Right renal pelvis (tissue), 4 donors: Measurements from ENCODE around the gene NAA38. TPM values are rescaled to one million over a fixed set of nuclear protein-coding genes. Genes with fewer than 3 reads are reported as not detected.
A peak's percentile ranks its signal among the peaks of the same experiment; 100 is the strongest.

ENCODE experiments used
- DNase-seq, 4 donors: peaks; one replicate each; pipeline ENCODE4 v3.0.0-alpha.2; 2013; ENCODE audit warnings: low read depth in 4 of 4, low spot score in 3 of 4, missing footprints in 1 of 4
- polyA plus RNA-seq, 4 donors: library from polyadenylated mRNA; unstranded; fragments of 120-200 nt; gene quantifications; one replicate each; pipeline ENCODE4 v1.2.1, GENCODE V29; 2013; ENCODE audit not compliant: insufficient read length in 4 of 4

Gene NAA38
- polyA plus RNA-seq, 4 donors: 74.9 to 109 (median 81.6) TPM

DNA sequence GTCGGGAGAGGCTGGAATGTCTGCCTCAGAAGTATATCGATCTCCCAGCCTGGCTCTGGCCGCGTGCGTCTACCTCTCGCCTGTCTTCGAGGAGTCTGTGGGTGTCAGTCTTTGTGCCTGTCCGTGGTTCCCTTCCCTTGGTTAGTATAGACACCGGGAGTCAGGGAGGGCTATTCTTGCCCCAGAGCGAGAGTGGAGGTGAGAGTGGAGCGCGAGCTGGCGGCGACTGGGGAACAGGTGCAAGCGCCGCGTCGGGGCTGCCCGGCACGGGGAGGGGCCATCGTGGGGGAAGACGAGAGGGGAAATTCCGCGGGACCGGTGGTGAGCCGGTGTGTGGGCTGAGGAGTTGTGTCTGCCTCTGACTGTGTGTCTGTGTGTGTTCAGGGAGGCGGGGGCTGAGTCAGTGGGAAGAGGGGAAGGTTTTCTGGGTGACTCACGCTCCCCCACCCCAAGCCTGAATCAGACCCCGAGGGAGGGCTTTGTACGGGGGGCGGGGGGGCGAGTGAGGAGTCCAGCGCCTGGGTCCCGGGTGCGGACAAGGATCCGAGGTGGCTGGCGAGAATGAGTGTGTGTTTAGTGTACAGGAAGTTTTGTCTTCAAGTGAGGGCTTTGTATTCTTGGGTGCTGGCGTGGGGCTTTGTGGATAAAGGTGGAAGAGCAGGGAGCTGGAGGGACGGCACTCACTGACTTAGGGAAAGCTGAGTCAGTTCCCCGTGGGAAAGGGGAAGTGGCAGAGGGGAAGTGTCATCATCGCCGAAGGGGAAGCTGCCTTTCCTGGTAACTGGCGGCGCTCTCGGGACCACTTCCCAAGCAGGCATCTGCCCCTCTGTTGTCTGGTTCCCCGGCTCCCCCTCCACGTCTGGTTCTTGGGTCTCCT, 14.7 kb downstream of the NAA38 start:
- no peak for DNase-seq

DNA sequence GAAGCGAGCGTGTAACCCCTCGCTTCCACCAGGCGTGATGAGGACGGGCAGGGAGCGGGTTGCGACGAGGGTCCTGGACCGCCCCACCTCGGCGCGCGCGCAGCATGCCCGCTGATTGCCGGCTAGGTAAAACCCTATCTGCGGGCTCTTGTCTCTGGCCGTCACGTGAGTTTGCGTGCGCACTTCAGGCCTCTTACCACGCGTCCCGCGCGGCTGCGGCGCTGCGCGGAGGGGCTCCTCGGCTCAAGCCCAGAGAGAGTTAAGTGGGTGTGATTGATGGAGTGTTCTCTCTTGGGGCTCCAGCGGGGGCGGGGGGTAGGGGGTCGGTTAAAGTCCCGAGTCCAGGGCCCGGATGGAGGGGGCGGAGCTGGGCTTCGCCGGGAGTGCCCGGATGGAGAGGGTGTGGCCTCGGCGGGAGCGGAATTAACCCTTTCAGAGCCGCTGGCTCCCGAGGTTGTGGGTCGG, 15.4 kb downstream of the NAA38 start:
- peak in 2 of 4 donors; percentile 84 to 90 for DNase-seq

DNA sequence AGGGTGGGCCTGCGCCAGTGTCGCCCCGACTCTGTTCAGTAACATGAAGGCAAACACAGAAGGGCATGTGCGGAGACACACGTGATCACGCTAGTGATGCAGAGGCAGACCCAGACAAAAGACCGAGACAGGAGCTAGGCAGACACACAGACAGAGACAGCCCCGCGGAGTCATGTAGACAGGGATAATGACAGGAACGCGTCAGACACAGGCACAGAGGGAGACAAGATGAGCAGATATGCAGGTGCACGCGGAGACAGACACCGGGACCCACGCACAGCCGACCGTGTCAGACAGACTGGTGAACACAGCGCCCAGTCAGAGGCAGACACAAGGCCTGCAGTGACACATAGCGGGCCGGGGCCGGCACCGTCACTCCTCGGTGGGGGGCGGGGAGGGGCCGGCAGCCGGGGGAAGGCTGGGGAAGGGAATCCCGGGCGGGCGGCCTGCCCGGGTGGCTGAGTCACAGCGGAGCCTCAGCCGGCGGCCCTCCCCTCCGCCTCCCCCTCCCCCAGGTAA, 15.9 kb downstream of the NAA38 start:
- DNase-seq: no peak

DNA sequence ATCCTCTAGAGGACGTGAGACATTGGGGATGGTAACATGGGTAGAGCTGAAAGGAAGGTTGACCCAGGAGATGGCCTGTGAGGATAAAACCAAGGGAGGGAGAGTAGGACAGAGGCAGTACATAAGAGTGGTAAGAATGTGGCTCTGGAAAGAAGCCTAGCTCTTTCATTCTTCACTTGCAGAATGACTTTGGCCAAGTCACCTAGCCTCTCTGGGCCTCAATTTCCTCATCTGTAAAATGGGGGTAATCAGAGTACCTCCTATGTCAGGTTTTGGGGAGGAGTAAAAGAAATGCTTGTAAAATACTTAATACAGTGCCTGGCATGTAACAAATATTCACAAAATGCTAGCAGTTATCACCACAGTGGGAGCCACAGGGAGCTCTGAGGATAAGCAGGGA, 16.5 kb downstream of the NAA38 start:
- no peak for DNase-seq

DNA sequence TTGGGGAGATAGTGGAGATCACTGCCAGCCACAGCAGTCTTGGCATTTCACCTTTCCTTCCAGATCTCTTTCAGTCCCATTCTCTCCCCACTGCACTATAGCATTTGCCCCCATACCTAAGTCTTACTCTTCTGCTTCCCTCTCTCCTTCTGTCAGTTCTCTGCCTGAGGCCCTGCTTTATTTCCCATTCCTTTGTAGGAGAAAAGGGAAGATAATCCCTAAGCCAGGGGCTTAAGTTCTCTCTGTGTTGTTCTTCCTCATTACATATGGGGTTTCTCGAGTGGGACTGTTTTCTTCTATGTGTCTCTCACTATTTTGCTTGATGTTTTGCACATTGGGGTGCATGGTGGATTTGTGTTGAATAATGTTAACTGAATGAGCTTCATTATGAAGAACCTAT, 16.9 kb downstream of the NAA38 start:
- DNase-seq: no peak

DNA sequence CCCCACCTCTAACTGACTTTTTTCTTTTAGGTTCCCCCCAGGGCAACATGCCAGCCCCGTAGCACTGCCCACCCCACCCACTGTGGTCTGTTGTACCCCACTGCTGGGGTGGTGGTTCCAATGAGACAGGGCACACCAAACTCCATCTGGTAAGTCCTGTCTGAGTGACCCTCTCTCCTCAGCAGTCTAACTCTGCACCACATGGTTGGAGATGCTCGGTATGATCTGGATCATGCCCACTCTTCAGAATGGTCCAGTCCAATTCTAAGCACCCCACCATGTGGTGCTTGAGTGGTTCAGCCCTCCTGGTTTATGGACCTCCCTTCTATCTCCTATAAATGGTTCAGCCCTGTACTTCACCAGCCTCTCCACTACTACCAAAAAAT, 17.5 kb downstream of the NAA38 start:
- no peak for DNase-seq

DNA sequence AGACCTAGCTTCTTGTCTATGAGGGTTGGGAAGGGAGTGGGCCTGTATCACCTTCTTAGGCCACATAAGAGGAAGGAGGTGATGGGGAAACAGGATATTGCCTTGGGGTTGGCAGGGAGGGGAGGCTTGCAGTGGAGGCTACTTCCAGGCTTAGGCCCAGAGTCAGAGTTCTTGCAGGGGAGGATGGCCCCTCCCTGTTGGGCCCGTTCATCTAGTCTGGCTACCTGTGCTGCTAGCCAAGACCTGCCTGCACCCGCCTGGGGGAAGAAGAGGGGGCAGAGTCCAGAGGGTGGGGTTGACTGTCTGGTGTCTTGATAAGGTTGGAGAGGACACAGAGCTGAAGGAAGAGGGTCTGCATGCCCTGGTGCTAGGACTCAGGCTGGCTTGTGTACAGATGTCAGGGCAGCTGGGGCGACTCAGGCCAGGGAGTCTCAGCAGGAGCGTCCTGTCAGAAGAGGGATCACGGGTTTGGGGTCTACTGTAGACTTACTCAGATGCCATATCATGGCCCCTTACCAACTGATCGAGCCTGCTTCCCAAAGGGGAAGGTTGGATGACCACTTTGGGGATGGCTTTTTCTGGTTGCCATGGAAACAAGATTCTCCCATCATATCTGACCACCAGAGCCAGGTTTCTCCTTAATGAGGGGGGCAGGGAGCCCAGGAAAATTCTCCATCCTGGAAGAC, 18.0 kb downstream of the NAA38 start:
- no peak for DNase-seq

DNA sequence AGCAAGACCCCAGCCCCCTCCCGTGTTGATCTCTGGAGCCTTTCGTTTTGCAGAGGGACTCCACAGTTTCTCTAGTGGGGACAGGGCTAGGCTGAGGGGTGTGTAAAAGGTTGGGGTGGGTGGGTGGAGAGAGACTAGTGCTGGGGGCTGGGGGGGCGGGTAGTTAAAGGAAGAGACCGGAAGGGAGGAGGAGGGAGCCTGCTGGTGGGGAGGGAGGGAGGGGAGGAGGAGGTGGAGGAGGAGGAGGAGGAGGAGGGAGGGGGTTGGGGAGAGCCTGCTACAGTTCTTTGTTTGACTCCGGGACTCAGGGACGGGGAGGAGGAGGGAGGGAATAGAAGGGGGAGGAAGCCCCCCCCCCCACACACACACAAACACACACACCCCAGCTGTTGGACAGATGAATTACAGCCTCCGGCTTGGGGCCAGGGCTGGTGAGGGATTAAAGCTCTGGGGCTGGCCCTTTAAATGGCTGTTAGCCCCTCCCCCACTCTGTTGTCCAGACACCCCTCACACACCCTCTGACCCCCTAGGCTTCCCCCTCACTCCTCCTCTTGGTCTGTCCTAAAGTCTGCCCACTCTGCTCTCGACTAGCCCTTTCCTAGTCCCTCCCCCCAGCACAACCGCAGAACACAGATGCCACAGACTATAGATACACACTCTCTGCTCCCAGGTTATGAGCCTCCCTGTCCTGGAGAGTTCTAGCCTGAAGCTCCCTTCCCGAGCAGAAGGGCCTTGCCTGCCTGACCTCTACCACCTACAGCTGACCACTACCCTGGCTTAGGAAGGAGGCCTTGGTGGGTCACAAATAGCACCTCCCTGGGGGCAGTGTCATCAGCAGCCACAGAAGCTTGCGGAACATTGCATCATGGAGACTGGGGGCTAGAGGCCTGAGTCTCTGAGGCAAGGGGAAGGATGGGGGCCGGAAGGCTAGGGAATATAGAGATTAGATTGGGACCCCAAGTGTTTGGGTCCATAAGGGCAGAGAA, 19.0 kb downstream of the NAA38 start:
- DNase-seq: peak in 1 of 4 donors; percentile 63

DNA sequence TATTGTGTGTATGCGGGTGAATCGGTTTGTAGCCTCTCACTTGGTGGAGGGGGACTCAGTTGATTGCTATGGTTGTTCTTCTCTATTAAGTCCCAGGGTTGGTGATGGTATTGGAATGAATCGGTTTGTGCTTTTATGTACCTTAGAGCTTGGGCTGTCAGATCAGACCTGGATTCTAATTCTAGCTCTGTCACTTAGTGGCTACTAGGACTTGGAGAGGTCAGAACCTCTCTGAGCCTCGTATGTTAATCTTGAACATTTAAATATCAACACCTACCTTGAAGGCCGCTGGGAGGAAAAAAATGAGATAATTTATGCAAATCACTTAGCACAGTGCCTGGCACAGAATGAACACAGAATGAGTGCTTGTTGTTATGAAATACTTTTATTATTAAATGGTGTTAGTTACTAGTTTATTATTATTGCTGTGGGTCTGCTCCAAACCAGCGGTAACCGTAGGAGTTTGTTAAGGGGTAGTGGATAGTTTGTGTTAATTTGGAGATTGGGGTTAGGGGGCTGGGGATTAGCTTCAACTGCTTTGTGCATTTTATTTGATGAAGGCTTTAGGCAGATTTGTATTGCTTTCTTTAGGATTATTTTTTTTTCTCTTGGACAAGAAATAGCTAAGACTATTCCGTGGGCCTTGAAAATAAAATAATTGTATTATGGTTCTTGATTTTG, 19.8 kb downstream of the NAA38 start:
- DNase-seq: no peak

DNA sequence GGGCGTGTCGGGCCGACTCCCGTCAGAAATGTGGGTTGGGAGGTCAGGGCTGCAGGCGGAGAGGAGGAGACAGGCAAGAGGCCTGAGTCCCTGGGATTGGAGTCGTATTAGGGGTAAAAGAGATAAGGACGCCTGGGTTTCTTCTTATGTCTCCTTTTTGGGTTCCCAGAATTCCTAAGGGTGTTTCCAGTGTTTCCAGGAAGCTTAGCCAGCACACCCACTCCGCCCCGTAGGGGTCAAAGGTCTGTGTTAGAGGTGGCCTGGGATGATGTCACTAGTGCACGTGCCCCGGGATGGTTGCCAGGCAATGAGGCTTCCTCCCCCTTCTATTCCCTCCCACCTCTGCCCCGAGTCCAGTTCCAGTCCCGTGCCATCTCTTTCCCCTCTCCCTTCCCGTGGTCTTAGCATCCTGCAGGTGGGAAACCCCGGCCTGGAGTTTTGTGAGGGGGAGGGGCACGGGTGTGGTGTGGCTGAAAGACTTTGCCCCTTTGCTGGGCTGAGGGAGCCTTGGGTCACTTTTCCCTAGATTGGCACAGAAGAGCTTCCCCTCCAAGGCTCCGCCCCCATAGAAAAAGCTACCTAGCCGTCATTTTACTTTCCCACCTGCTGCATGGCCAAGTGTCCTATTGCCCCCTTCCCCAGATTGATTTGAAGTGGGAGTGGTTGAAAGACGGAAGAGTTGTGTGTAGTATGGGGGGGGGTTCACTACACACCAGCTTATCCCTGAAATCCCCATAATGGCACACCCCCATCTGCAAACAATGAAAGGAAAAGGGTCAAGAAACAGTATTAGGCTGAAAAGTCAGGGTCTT, 20.6 kb downstream of the NAA38 start:
- DNase-seq: peak; percentile 80 to 91 (median 87)

DNA sequence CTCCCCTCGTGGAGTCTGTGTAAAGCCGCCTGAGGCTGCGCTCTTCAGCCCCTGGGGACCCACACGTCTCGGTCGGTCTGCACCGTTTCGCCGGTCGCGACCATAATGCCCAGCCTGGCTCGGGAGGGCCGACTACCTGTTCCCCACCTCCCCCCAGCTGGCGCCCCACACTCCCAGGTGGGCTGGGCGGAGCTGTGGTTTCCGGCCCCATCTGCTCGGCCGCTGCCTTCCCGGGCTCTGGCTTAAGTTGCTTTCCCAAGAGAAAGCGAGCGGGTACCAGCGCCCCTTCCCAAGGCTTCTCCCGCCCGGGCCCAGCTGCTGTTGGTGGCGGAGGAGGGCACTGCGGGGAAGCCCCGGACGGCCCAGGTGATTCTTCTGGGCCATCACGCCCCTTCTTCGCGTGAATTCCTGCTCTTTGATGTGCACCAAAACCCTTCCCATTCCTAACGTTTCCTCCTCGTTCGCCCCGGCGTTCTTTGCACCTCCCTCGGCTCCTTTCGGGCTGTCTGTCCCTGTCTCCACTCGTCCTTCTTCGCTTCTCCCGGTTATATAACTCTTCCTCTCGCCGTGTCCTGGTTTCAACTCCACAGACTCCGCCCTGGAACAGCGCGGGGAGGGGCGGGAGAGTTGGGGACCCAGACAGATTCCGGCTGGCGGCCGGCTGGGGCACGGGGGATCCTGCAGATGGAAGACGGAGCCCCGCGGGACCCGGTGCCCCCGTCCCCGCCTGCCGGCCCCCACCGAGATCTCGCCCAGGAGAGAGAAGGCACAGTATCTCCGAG, 21.4 kb downstream of the NAA38 start:
- DNase-seq: peak in 1 of 4 donors; percentile 65

DNA sequence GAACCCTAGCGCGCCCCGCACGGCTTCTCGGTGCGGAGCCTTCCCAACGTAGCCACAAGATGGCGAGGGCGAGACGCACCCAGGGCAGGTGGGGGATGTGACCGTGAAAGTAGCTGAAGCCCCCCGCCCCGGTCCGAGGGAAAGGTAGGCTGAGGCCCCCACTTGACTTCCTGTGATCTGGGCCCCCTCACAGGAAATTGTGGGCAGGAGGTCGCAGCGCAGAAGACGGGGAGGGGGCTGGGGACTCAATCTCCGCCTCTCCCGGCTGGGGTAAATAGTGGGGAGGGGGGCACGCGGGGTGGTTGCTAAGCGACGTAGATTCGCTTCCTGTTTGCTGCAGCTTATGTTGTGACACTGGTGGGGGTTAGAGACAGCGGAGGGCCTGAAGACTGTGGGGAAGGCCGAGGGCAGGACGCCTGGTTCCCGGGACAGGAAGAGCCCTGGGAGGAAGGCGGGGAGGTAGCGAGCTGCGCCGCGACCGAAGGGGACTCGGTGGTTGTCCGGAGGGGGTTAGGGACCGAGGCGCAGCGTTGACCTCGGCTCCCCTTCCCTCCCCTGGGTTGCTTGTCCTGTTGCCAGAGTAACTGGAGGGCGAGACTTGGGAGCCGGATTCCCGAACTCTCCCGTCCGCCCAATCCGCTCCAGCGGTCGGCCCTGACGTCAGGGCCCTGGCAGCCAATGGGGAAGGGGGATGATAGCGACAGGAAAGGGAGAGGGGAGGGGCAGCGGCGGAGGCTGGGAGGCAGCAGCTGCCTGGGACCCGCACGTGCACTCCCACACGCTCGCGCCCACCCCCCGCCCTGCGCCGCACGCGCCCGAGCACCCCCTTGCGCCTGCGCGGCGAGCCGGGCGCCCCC, 22.2 kb downstream of the NAA38 start:
- DNase-seq: peak; percentile 95 to 98 (median 98)

DNA sequence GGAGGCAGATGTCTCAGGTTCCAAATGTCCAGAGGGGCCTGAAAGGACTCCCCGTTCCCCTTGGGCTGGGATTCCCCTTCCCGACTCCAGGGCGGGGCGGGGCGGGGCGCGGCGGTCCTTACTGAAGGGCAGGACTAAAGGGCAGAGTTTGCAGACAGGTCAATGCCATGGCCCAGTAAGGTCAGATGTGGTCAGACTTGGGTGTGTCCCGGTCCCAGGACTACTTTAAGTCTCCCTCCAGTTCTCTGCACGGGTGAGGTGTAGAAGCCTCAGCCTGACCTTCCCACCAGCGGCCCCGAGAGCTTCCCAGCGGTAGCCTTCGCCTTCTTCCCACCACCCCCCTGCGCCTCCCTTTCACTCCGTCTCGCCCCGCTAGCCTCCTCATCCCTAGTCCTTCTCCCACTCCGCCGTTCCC, 22.8 kb downstream of the NAA38 start:
- DNase-seq: no peak

DNA sequence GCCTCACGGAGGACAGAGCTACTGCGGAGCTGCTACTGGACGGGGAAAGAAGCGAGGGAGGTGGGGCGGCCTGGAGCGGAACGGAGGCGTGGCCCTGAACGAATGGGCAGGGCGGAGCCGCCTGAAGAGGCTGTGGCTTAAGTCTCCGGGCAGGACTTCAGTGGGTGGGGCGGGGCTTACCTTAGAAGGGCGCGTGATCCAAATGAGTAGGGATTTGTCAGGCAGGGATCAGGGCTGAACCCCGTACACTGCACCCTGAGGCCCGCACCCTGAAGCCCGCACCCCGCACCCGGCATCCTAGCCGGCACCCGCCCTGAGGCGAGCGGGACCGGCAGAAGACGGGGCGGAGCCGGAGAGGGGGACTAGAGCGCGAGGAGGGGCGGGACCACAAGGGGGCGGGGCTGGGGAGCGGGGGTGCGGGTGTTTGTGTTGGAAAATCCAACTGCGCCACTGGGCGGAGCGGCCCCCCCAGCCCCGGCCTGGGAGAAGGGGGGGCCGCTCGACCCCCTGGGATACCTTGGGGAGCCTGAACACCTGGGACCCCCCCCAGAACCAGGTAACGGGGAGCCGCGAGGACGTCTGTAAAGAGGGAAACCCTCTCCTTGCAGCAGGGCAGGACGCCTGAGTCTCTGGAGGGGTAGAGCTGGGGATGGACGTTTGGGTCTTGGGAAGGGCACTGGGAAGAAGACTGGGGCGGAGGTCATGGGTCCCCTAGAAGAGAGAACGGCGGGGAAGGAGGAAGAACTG, 23.4 kb downstream of the NAA38 start, which contains the start of gene KDM6B:
Gene KDM6B (plus strand): TSS at position 423 of the 747 bp plus-strand sequence. CDS start 11,338 bp downstream, outside the sequence.
- peak in 3 of 4 donors; percentile 86 to 88 (median 87) for DNase-seq

DNA sequence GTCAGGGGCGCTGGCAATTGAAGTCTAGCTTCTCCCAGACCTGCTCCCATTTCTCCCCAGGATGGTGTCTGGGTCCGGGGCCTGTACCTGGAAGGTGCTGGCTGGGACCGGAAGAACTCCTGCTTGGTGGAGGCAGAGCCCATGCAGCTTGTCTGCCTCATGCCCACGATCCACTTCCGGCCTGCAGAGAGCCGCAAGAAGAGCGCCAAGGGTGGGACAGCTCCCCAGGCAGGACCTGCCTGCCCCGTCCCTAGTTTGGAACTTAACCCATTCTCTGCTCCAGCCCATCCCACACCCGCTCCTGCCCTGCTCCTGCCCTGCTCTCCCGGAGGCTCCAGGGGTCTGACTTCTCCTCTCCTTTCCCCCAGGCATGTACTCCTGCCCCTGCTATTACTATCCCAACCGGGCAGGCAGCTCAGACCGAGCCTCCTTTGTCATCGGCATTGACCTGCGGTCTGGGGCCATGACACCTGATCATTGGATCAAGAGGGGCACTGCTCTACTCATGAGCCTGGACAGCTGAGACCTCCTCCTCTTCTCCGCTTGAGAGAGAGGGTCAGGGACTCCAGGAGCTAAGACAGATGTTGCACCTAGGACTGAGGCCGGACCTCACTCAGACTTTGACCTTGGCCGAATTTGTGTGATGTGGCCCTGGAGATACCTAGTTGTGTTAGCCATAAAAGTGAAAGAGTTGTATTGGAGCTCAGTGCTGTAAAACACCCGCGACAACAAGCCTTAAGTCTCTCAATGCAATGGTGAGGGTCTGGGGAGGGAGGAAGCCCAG, 24.2 kb downstream of the NAA38 start:
- no peak for DNase-seq

DNA sequence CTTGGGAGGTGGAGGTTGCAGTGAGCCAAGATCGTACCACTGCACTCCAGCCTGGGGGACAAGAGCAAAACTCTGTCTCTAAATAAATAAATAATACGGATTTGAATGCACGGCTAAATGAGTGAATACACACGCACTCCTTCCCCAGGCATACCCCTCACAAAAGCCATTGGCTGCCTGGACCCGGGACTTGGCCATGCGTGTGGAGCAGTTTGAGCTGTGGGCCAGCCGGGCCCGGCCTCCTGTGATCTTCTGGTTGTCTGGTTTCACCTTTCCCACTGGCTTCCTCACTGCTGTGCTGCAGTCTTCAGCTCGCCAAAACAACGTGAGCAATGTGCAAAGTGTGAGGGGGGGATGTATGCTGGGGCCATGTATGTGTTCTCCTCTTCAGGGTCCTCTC, 24.9 kb downstream of the NAA38 start:
- no peak for DNase-seq
